Suppressor macrophage treated with lipopolysaccharide for 4 hours (primary cell): ENCODE data around the gene CHRM3.

Experiments
- DNase-seq: peaks from one replicate; pipeline ENCODE4 v3.0.0-alpha.2; 2020

The CHRM3 gene

DNA sequence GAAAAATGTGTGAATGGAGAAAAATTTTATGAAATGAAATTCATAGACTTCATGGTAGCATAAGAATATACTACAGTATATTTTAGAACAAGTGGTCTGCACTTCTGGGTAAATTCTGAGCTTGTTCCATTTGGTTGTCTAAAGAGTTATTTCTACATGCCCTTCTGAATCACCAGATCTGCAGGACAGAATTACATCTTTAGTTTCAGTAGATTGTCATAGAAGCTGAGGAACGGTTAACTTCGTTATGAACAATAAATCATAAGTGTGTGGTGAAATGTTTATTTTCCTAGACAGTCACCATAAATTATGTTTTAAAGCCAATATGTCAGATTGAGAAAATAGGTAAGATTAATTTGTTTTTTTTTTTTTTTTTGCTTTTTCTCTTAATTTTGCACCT lies 30.9 kb downstream of the CHRM3 start:
- DNase-seq = no peak

DNA sequence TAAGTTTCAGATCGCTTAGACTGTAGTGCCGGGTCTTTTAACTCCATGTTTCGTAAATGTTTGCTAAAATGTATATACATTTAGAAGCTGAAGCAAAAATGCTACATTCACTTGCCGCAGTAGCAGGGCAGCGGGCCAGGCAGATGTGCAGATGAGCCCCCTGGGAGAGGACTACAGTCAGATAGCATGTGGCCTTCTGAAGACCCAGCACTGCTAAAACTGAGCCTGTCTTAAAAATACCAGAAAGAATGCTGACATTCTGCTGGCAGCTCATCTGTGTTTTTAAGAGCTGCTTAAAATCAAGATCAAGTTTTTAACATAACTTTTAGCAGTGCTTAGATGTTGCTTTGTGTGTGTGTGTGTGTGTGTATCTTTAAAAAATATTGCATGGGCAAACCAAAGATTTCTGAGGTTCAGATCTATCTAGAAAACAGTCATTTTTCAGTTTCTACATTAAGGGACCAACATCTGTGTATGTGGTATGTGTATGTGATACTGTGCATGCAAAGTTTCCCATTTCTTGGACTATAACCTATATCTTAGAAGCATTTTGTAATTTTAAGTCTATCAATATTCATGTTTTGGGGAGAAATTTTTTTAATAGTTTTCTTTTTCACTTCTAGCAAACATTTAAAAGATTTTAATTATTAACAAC lies 31.7 kb downstream of the CHRM3 start:
- no peak for DNase-seq

DNA sequence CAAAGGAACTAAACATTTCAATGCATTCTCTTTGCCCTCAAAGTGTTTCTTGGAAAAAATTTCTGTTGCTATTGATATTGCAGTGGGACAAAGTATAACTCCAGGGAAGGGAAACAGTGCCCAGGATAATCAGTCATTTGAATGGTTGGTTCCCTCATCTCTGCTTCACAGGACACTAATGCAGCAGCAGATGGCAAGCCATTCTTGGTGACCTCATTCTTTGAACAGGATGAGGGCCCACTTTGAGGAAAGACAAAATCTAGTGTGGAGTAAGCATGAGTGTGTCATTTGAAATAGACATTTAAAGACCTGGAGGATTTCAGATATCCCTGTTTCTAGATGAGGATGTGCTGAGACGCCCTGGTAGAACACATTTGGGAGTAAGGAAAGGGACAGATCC lies 32.3 kb downstream of the CHRM3 start:
- no peak for DNase-seq

DNA sequence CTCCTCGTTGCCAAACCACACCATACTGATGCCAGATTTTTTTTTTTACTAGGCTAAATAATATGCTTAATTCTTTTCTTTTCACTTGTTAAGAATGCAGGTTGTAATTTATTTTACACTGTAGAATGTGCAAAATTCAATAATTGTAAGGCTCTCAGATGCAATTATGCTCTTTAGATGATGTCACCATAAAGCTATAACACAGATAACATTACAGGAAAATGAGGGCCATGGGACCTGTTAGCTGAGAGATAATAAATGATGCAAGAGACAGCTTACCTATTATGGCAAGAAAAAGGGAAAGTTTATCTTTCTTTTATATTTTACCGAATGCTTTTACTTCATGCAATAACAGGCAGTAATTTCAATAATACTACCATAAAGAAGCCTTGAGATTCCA lies 35.4 kb downstream of the CHRM3 start:
- no peak for DNase-seq

DNA sequence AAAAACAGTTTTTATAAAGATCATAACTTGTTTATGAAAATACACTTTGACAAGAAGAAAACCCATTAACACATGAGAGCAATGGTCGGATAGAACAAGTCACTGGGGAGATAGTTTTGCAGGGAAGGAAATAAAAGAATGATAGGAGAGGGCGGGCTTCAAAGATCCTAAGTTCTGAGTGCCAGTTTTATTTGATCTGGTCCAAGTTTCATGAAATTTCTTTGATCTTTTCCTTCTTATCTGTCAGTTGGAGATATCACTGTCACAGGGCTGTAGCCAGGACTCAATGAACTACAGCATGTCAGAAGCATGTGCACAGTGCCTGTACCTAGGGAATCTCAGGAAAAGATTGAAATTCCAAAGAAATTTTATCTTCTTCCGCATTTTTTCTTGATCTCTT lies 36.5 kb downstream of the CHRM3 start:
- DNase-seq = no peak

DNA sequence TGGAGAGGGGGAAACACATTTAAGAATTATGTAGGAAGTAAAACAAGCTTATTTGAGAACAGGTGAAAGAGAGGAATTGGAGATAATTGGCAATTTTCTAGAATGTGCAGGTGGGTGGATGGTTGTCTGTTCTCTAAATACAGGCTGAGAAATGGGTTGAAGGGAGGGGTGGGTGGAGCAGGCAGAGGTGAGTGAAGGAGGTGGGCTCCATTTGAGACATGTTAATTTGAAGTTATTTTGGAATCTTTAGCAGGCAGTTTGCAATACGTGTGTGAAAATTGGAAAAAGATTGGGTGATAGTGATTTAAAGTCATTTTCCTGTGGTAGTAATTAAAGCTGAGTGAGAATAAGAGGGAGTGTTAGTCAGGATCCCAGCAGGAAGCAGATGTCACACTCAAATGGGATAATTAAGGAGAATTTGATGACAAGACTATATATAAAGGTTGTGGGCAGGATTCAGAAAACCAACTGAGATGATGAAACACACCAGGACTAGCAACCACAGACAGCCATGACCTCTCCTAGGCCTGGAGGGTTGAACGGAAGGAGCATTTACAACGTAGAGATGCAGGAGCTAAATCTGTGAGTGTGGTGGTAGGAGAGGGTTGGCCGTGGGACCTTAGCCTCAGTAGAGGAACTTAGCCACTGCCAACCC lies 40.6 kb downstream of the CHRM3 start:
- DNase-seq = no peak

DNA sequence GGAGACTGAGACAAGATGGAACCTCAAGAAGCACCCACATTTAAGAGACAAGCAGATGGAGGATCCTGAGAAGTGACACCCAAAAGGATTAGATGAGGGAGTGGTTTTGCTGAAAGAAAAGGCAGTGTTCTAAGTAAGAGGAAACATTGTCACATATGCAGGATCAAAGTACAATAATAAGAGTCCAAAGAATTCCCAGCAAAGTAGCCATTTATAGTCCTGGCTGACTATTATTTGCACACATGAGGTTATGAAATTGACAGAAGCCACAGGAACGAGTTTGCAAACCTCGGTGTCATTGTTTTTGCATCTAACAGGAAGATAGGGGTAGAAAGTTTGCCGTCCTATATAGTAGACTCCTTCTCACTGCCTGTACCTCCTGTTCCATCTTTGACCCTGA lies 41.3 kb downstream of the CHRM3 start:
- DNase-seq = no peak

DNA sequence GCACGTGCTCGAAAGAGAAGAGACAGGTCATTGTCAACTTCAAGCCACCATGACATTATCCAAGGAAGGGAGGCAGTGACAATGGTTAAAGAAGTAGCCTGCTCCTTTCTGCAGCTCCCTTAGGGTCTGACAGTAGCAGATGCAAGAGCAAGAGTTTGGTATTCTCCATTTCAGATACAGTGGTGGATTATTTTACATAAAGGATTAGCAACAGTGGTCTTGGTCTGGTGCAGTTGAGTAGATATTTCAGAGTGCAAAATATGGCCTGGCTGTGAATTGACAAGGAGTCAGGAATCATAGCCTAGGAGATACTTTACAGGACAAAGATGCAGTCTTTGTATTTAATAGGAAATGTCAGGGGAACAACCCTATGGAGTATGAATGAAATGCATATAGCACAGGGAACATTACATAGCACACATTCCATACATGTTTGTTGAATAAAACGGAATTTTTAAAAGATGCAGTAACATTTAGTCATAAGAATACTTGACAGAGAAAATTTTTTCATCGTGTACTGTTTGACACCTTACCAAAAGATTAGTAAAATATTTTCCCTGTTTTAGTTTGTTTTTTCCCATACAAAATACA lies 41.8 kb downstream of the CHRM3 start:
- DNase-seq = no peak

DNA sequence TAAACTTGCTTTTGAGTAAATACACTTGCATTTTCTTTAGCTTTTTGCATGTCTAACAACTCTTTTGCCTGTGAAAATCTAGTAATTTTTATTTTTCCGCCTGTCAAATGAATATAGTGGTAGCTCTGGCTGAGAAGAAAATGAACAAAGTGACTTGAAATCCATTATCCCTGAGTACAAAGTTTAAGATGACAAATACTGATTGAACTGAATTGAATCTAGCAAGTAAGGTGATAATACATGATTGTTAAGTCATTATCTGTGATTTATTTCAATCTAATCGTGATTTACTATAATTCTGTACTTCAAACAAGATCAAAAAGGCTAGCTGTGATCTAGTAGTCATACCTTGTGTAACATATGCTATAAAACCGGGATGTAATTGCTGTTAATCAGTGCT lies 42.8 kb downstream of the CHRM3 start:
- no peak for DNase-seq

DNA sequence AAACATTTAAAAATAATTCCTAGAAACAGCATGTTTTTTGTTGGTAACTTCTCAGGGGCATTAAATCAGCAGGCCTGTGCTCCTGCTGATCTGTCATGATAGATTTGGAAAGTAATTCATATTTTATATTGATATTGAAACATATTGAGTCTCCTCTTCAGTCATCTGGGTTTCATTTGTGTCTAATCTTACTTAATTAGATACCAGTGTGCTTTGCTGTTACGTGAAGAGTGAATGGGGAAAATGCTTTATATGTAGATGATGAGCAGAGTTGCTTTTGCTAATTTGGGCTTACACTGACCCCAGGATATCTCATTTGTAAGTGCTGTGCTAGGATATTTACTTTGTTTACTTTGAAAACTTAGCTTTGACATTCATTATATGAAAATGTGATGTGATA lies 45.9 kb downstream of the CHRM3 start:
- DNase-seq = no peak

DNA sequence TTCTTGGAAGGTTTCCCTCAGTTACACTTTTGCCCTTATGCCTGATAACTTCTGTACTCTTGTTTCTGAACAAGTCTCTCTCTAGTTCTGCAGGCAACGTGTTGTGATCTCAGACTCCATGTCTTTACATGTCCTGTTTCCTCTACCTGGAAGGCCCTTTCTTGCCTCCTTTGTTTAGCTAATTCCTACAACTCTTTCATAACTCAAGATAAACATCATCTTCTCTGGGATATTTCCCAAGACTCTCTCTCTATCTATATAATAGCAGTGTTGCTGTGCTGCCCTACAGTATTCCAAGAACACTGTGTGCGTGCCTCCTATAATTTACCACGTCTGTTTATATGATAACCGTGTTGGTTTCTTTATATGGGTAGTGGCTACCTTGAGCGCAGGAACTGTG lies 47.8 kb downstream of the CHRM3 start:
- DNase-seq = no peak
